GM19372 (cell line): Measurements from ENCODE around the gene TRAFD1.
"Not testable (repeated sequence)": the region's sequence is repeated elsewhere in the genome, so short reads cannot be mapped to it uniquely, and the experiment has no call there.

Experiments used
- ATAC-seq: cut with Tn5 transposase; IDR thresholded peaks from one replicate; pipeline ENCODE4 v1.9.1; 2021; ENCODE audit warnings: mild to moderate bottlenecking, low read depth, moderate library complexity; ENCODE audit not compliant: unreplicated experiment

TRAFD1 gene

DNA sequence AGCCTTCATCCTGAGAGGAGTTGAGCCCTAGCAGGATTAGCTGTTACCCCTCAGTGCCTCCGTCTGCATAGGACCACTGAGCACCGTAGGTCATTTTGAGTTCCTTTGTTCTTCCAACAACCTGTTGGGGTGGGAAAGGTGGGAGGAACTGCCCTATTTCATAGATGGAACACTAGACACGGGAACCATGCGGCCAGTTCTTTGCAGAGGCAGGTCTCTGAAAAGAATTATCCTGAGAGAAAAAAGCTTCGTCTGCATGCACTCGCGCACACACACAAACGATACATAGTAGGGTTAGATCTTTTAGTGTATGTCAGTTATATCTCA, 28.5 kb downstream of the TRAFD1 start:
- ATAC-seq = no peak

DNA sequence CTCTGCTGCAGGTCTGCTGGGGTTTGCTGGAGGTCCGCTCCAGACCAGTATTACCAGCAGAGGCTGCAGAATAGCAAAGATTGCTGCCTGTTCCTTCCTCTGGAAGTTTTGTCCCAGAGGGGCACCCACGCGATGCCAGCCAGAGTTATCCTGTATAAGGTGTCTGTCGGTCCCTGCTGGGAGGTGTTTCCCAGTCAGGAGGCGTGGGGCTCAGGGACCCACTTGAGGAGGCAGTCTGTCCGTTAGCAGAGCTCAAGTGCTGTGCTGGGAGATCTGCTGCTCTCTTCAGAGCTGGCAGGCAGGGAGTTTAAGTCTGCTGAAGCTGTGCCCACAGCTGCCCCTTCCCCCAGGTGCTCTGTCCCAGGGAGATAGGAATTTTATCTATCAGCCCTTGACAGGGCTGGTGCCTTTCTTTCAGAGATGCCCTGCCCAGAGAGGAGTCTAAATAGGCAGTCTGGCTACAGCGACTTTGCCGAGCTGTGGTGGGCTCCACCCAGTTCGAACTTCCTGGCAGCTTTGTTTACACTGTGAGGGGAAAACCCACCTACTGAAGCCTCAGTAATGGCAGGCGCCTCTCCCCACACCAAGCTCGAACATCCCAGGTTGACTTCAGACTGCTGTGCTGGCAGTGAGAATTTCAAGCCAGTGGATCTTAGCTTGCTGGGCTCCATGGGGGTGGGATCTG, 33.2 kb downstream of the TRAFD1 start:
- not testable (repeated sequence) for ATAC-seq

DNA sequence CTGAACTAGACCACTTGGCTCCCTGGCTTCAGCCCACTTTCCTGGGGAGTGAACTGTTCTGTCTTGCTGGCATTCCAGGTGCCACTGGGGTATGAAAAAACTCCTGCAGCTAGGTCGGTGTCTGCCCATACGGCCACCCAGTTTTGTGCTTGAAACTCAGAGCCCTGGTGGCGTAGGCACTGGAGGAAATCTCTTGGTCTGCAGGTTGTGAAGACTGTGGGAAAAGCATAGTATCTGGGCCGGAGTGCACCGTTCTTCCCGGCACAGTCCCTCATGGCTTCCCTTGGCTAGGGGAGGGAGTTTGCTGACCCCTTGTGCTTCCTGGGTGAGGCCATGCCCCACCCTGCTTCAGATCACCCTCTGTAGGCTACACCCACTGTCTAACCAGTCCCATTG, 33.8 kb downstream of the TRAFD1 start:
- ATAC-seq = no peak

DNA sequence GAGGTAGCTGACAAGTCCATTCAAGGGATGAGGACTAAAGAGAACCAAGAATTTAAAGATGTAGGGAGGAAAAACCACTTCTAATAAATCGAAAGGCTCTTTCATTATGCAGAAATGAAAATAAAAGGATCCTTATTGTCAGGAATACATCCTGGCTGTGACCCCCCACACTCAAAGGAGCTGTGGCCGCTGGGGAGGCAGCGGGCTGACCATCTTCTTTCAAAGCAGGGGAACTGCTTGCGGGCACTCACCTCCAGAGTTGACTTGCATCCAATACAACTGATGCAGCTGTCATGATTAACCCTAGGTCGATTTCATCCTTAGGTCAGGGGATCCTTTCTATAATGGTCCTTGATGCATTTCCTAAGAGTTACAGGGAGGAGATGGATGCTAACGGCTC, 35.3 kb downstream of the TRAFD1 start:
- no peak for ATAC-seq

DNA sequence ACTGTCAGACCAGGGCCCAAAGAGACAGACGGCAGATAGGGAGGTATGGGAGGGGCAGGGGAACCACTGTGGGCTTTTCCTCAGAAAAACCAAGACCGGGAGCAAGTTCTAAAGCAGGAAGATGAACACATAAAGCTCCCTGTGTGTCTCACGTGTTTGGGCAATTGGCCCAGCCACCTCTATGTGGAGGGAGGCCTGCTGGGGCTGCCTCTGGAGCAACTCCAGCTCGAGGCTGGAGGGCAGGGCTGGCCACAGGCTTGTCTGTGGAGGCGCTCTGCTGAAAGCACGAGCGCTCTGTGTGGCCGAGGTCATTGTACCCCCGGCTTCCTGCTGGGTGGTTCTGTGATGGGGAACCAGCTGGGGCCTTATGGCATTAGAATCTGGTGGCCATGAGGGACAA, 36.4 kb downstream of the TRAFD1 start:
- ATAC-seq = no peak

DNA sequence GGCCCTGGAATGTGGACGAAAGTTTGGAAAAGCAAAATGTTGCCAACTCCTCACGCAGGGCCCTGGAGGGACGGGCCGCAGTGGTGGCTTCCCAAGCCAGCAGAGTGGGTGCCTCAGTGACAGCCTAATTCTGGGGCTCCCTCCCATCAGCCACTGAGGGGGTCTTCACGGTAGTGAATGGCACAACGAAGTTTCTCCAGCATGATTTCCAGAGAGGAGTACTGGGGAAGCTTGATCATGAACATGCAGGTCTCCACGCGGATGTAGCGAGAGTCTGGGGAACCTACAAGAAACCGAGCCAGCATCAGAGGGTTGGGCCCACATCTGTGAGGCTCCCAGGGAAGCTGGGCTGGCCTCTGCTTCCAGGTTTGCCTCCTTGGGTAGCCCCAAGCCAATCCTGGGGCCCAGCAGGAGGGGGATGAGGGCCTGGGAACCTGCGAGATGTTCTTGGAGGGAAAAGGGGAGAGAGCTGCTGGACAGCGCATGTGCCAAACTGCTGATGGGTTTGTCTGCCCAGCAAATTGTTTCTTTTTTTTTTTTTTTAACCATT, 37.0 kb downstream of the TRAFD1 start:
- ATAC-seq = no peak

DNA sequence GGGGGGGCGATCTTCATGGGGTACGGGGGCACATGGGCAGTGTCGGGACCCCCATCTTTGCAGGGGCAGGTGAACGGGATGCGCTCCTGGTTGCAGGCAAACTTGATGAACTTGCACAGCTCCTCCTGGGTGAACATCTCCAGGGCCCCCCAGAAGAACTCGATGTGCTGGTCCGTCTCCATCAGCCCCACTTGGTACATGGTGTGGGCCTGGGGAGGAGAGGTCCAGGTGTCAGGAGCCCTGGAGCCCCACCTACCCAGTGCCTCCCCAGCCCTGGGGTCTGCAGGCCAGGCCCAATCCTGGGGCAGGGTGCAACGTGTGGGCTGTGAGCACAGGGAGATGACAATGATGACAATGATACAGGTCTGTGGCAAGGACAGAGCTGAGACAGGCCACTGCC, 37.7 kb downstream of the TRAFD1 start:
- ATAC-seq = no peak

DNA sequence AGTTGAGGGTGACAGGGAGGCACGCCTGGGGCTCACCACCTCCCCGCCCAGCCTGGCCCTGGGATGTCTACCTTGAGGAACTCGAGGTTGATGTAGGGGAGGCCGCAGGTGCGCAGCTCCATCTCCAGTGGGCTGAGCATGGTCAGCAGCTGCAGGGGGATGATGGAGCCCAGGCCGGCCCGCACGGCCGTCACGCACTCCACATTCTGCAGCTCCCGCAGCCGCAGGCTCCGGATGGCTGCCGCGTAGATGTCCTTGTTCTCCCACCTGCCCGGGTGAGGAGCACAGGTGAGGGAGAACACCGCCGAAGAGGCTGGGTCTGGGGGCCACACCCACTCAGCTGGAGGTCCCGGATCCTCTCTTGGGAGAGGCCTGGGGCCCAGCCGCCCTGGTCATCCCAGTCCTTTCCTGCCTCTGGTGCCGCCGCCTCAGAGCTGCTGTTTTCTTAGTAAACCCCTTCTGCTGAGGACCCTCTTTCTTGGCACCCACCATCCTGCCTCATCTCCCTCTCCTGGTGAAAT, 38.2 kb downstream of the TRAFD1 start:
- ATAC-seq = no peak

DNA sequence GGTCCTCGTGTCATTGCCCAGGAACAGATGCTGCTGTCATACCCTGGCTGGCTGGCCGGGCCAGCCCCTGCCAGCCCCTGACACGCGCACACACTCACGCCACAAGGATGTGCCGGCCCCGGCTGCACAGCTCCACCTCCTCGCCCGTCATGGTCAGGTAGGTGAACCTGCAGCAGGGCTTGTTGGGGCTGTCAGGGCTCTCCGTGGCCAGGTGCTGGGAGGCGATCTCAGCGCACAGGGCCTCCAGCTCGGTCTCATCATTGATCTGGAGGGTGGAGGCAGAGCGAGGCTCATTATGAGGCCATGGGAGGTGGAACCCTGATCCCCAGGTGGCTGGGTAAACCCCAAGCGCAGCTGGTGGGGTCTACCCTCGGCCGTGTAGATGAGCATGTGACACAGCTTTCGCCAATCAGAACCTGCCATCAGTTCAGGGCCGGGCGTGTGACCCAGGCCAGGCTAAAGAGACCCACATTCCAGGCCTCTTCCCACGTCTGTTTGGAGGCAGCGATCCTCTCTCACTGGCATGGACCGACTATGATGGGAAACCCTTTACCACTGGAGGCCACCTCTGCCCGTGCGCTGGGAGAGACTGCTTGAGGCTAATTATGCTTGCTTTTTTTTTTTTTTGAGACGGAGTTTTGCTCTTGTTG, 38.8 kb downstream of the TRAFD1 start:
- ATAC-seq = no peak

DNA sequence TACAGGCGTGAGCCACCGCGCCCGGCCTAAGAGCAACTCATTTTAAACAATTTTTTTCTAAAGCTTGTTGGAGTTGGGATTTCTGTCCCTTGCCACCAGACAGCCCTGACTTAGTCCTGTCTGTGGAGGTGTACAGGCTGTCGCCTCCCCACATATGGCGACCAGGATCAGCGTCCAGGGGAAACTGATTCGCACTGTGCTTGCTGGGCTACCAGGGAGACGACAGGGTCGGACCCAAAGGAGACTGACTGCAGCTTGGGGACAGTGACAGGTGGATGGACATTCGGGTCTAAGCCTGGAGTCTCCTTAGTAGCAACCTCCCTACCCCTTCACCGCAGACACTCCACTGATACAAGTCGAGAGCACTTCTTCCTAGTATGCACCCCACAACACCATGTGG, 40.3 kb downstream of the TRAFD1 start:
- ATAC-seq = no peak

DNA sequence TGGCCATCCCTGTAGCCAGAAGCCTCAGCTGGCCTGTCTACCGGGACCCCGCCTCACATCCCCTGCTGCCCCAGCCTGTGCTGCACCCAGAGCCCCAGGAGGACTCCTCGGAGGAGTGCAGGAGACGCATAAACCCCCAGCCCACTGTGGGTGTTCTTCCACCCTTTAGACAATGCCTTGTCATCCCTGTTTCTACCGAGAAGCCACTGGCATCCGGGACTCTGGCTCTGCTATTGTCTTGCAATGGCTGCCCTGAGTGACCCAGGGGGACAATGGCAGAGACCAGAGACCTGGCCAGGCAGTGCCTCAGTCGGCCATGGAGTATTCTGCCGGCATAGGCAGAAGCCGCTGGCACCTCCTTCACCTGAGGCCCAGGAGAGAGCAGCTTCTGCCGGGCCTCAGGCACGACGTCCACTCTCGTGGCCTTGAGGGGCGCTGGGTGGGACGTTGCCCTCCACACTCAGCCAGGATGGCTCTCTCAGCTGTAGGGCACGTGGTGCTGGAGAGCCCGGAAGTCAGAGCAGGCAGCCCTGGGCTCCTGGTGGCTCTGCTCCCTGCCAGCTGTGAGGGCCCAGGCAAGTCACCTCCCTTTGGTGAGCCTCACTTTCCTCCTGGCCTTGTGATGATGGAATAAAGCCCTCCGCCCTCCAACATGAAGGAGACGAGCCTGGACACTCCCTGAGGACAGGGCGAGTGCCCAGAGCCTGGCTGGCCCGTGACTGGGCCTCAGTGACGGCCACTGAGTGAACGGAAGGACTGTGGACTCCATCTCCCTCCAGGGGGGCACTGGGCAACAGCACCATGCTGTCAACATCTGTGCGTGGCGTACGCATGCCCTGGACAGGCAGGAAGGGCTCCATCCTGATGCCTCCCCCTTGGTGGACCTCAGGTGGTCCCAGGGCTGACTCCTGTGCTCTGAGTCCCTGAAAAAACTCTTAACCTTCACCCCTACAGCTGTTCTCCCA, 41.0 kb downstream of the TRAFD1 start:
- no peak for ATAC-seq

DNA sequence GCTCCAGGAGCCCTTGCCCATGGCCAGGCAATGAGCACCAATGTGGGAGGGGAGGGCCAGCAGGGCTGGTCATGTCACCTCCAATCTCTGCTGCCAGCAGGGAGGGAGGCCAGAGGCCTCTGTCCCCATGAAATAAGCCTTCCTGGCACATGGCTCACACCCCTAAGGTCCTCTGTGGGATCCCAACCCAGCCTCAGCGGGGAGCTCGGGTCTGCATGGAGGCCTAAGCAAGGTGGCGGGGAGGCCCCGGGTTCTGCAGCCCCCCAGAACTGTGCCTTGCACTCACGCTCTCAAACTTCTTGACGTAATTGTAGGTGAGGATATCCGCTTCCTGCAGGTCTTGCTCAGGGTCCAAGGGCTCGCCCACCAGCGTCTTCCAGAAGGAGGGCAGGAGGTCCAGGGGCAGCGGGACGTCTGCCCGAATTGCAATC, 41.7 kb downstream of the TRAFD1 start:
- no peak for ATAC-seq

DNA sequence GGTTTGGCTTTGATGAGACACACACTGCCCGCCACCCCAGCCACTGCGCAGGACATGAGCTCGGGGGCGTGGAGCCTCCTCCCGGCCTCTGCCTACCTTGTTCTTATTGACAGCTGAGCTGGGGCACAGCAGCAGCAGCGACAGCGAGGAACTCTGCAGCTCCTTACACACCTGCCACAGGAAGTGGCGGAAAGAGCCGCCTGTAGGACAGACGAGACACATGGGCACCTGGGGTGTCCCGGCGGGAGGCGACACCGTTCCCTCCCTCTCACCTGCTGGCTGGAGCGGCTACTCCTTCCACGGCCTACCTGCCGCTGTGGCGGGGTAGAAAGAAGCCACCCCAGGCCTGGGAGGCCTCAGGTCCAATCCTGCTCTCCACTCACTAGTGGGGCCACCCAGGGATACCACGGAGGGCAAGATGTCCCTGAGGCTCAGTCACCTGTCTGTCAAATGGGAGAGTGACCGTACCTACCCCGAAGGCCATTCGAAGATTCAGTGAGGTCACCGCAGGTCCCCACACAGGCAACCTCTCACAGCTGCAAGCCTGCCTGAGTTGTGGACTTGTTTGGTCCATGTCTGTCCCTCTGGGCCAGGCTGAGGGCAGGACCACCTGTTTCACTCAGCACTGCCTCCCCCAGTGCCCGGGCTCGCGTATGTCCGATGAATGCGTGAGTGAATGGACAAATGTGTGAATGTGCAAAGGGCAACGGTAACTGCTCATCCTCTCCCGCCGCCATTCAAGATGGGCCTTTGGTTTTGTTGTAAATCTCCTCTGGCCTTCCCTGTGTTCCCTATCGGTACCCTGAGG, 42.6 kb downstream of the TRAFD1 start:
- no peak for ATAC-seq

DNA sequence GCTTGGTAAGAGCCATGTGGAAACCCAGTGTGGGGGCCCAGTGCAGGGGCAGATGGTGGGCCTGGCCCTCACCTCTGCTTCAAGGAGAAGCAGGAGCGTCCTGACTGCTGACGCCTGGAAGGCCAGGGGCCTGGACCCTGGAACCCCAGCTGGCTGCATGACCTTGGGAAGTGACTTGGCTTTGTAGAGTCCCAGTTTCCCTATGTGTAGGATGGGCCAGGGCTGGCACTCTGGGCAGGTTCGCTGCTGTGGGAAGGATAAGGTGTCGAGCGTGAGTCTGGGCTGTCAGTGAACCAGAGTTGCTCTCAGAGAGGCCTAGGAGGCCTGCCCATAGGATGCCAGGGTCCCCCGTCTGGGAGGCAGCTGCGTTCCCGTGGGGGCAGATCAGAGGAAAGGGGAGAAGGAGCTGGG, 43.2 kb downstream of the TRAFD1 start:
- no peak for ATAC-seq

DNA sequence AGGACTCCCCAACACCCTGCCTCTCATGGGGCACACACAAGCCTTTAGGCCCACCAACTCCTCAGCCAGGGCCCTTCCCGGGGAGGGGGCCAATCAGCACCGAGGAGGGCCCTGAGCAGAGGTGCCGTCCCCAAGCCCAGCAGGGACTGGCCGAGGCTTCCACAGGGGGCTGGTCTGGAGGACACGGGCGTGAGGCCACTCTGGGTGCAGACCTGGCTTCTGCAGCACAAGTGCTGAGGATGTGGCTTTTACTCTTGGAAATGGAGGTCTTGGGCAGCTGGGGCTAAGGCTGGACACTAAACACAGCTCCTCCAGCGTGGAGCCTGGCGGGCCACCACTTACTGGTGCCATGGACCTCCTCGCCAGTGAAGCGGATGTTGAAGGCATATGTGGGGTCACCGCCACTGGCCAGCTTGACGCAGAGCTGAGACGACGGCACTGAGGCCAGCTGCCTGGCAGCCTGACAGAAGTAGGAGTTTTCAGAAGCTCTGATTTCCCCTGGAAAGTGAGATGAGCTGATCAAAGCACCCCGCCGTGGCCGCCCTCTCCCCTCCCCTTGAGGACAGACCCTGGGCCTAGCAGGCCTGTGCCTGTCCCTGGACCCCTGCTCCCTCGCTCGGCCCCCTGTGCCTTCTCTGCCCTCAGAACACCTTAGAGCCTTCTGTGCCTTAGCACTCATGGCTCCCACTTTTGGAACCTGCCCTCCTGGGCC, 44.0 kb downstream of the TRAFD1 start:
- ATAC-seq = no peak

DNA sequence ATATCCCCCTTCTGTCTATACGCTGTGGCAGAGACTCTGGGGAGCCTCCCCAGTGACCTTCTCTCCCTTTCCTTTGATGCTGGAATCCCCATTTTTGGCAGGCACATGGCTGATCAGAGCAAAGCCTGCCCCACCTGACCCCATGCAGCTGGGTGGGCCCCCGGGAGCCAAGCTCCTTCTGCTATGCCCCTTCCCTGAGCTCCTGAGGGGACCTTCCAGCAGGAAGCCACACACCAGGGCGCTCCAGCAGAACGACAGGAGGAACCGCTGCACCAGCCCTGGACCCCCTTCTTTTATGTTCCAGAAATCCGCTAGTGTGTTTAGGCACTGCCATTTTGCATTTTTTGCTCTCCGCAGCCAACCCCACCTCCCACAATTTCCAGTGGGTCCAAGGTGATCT, 44.6 kb downstream of the TRAFD1 start:
- ATAC-seq = no peak

DNA sequence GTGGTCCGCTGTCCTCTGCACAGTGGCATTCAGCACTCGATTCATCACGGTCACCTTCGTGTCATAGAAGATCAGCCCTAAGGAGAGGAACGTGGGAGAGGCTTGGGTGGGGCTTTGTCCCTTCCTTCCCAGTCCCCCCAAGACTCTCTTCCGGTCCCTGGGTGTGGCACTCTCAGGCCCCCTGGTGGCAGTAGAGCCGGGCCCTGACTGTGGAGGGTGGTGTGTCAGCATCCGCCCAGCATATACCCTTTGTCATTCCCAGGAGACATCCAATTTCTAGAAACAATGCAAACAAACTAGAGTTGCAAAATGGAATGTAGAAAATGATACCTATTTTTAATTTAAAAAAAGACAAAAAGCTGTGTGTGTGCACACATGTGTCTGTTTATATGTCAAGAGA, 45.0 kb downstream of the TRAFD1 start:
- no peak for ATAC-seq

DNA sequence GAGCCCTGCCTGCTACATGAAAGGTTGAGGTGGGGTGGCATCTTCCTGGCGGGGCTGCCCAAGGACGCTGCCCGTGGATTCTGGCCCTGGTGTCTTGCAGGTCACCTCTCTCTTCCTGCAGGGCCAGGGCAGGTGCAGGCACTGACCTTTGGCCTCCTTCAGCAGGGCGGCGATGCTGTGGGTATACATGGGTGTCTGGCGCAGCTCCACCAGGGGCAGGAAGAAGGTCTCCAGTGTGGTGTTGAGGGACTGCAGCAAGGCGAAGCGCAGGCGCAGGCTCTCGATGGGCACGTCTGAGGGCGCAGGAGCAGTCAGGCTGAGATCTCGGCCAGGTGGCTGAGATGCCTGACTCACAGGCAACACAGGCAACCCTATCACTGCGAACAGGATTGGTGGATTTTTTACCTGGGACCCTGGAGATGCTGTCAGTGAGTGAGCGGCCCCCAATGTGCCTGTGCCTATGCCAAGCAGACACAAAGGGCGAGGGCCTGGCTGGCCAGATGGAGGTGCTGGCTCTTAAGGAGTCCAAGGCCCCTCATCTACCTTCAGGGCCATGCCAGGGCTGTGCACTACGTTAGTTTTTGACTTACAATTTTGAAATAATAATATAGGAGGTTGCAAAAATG, 45.7 kb downstream of the TRAFD1 start:
- no peak for ATAC-seq
